CD4-positive, alpha-beta T cell treated with Interleukin-2 at 100 ng/mL for 4 hours (primary cell): ENCODE results near the gene GLYR1.

Experiments
- DNase-seq: peaks from one replicate; pipeline ENCODE4 v3.0.0-alpha.2; 2020; ENCODE audit warnings: low spot score

GLYR1 gene

DNA sequence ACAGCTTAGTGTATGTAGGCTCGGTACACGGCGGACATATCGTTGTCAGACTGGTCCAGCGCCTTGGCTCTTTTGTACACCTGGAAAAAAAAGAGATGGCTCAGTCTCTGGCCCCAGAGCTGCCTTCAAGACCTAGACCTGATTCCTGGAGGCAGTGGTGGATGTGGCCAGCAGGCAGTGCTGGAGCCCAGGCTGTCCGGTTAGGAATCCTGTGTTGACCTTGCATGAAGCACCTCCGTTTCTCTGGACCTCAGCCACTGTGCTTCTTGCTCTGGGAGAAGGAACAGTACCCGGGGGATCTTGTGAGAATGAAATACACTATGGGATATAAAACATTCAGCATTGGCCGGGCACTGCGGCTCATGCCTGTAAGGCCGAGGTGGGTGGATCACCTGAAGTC lies 41.9 kb downstream of the GLYR1 start:
- no peak for DNase-seq

DNA sequence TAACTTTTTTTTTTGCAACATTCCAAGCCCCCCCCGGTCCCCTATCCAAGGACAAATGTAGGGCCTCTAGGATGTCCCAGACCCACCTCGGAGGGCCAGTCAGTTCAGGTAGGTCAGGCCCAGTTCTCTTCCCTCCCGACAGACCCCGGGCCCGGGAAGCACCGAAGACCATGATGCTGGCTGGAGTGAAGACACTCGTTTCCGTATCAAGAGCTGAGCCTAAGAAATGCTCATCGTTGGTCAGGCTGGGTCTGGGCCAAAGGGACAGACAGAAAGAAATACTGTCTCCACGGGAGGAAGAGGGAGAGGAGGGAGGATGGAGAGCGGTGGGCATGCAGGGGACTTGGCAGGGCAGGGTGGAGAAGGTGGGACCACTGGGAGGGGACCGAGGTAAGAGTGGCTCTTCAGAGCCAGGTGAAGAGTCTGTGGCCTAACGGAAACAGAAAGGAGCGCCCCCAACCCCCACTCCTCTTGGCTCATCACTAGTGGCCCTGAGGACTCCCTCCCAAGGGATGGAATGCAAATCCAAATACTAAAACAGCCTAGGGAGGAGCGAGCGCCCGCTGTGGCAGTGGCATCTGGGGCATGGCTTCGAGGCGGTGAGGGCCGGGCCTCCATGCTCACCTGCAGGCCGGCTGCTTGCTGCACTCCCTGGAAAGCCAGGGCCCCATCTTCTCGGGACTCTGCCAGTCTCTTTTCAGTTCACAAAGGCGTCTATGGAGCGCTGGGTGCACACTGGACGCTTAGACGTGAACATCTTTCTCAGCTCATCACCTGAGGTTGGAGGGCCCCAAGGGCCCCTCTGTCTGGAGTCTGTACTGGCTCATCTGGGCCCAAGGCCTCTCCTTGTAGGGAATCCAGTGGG lies 43.0 kb downstream of the GLYR1 start:
- no peak for DNase-seq

DNA sequence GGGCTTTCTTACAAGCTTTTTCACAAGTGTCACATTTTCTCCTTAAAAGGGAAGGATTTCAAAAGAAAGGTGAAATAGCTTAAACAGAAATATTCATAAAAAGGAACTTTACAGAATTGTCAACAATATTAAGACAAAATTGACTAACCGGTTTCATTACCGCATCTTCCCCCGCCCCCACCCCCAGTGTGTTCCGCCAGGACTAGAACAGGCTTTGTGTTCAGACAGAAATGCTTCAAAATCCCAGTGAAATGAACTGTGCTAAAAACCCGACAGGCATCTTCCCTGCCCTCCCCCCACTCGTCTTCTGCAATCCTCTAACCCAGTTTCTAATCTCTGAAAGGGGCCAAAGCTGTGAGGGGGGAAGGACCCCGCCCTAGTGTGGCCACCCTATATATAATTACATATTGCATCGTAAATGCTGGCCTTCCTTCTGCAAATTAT lies 43.7 kb downstream of the GLYR1 start:
- no peak for DNase-seq

DNA sequence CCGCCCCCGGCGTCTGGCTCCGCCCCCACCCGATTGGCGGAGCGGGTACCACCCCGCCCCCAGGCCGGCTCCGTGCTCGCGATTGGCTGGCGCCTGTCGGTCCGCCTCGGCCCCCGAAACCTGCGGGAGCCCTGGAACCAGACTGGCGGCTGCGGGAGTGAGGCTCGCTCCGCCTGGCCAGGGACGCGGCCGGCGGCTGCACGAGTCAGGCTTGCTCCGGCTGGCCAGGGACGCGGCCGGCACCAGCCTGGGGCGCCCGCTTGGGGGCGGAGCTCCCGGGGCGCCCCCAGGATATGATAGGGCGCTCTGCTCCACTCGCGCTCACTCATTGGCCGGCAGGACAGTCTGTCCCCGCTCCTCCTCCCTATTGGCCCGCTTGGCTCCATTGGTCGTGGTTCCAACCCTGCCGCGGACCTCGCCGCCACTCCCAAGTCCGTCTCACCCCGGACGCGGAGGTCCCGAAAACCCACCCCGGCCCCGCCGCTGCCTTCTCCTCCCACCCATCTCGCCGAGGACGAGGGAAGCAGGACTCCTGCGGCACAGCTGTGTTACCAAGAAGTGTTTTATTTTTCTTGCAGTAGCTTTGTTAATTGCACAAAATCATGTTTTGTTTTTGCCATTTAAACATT lies 44.3 kb downstream of the GLYR1 start:
- DNase-seq: peak; percentile 87

DNA sequence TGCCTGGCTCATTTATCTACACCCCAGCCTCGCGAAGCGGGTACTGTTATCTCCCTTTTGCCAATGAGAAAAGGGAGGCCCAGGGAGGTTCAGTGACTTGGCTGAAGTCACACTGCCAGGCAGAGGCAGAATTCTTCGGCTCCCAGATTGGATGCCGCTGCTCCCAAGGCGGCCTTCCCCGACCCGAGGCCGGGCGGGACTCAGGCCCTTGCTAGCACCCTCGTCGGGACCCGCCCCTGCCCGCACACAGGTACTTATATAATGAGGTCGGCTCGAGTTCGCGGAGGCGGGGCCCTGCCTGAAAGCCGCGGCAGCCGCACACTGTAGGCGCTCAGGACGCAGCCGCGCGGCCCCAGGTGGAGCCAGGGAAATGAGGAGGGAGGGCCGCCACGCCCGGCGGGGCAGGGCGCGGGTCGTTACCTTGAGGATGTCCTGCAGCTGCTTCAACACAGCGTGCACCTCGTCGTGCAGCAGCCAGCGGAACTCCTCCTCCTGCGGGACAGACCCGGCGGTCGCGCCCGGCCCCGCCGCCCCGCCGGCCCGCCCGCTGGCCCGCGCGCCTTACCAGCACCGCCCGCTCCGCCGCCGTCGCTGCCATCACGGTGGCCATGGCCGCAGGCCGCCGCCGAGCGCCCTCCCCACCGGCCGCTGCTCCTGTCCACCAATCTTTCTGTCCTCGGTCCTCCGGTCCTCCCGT lies 45.0 kb downstream of the GLYR1 start, which contains the start of gene ROGDI:
ROGDI (minus strand) TSS at position 672 of the 697 bp plus-strand sequence; CDS start at position 610, 62 bp downstream.
- peak; percentile 85 for DNase-seq

DNA sequence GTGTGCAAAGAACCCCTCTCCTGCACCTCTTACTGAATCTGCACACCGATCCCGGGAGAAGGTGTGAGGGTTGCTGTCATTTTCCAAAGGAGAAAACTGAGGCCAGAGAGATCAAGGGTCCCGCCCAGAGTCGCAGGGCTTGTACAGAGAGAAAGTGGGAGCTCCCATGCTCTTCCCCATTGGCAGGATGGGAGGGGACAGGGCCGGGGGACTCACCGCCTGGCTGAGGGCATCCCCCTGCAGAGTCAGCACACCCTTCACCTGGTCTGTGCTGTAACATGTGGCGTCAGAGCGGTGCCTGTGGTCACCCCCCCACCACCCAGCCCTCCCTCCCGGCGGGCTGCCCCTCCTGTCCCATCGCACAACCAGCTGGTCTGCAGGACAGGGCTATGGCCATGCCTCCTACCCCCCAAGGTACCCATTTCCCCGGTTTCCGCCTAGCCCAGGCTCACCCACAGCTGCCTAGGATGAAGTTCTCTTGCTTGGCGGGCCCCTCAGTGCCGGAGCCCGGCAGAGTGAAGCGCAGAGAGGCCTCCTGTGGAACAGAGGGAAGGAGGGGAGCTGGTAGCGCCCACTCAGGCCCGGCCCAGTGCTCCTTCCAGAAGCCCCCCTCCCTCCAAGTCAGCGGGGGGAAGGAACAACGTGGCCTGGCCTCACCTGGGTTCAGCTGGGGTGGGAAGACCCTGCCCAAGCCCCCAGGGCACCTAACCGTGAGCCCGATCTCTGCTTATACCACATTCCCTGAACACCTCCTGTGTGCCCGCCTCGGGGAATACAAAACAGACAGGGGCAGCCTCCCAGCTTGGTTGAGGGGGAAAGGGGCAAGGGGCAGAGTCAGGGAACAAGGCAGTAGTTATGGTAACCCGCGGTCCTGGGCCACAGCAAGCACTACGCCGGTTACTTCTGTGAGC lies 45.8 kb downstream of the GLYR1 start:
- no peak for DNase-seq

DNA sequence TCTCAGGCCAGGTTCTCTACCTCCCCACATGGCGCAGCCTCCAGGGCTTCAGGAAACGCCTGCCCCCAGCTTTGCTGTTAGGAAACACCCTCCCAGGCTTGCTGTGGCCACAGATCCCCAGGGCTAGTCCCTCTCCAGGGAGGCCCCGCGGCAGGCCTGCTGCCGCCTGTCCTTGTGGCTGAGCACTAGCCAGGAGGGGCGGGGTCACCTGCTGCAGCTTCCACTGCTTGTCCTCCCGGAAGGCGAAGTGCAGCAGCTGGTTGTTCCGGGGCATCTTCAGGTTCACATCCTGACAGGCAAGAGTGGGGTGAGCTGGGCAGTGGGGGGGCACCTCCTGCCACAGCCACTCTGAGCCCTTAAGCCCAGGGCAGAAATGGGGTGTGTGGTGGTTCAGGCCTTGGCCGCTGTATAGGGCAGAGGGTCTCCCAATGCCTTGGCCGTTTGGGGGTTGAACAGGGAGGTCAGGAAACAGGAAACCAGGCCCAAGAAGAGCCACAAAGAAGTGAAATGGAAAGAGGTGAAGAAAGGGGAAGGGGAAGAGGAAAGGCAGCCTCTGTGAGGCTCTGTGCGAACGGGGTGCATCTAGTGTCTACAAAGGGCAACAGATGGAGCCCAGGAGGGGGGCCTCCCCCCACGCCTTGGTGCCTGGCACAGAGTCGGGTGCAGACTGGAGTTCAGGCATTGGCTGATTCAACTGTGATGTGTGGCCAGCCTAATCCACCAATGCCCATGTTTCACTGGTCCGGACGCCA lies 46.6 kb downstream of the GLYR1 start:
- no peak for DNase-seq

DNA sequence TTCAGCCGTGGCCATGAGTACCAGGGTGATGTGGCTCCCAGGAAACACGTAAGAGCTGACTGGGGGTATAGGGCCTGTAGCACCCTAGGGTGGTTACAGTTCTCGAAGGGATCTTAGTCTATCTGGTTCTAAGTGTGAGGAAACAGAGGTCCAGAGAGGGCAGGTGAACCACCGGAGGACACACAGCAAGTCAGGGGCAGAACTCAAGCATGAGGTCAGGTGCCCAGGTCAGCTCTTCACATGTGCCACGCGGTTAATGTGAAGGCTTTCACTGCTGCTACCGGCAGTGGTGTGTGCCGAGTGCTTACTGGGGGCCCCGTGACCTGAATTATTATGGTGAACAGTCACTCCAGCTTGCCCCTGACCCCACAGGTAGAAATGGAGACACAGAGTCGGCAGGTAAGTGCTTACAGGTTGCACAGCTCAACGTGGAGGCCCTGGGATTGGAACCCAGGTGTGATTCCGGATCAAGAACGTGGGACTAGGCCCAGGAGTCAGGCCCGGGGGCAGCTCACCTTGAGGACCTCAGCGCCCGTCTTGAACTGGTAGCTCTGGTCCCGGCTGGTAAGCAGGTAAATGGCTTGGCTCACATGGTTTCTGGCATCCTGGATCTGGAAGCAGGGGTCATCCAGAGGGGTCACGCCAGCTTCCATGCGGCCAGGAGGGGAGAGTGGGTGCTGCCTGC lies 47.8 kb downstream of the GLYR1 start:
- DNase-seq: no peak

DNA sequence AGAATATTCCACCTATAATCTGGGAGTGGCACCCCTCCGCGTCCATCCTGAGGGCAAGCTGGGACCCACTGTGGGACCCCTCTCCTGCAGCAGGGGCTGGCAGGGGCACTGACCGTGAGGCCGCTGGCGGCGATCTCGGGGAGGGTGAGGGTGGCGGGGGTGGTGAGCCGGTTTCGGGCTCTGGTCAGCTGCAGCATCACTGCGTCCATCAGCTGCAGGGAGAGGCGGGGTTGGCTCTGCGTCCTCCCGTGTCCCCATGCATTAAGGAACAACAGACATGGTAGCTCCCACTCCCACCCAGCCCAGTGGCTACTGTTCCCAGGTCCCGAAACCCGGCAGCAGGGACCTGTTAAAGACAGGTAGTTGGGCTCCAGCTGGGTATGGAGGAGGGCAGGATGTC lies 48.6 kb downstream of the GLYR1 start:
- no peak for DNase-seq

DNA sequence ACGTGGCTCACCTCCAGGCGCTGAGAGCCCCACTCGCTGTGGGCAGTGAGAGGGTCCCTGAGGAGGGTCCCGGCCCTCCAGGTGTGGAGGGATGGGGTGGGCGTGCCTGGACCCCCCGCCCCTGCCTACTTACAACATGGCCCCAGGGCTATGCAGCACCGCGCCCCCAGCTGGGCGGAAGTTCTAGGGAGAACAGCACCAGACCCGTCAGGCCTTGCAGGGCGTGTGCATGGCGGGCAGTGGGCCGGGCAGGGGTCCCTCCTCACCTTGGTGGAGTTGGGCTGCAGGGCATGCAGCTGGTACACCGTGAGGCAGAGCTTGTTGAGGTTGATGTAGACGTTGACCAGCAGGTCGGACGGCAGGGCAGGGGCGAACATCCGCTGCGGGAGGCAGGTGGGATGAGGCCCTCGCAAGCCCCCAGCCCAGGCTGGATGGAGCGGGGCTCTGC lies 49.3 kb downstream of the GLYR1 start:
- no peak for DNase-seq

DNA sequence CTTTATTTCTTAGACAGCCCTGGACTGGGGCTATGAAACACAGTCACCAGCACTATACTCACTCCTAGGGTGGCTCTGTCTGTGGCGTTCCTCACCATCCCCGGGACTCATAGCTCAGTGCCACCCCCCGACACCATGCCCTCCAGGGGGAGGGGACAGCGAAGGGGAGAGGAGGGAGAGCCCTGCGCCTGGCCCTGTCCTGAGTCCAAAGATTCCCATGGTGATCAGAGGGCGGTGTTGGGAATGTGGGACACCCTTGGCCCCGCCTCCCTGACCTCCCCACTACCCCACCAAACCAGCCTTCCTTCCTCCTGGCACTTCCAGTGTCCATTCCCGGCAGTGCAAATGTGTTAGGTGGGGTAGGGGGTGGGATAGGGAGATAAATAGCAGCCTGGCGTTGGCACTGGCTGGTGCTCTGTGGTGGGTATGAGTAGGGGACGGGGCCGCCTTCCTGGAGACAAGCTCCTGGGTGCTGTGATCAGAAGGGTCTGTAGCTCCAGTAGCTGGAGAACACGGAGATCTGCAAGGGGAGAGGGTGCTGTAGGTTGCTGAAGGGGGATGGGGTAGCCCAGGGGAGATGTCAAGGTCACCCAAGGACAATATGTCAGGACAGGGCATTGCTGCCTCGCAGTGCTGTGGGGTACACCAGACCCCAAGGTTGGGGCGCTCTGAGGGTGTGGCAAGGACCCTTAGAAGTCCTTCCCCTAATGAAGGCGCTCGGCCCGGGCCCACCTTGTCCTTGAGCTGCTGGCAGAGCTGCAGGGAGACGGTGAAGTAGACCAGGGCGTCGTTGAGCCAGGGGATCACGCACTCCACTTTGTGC lies 49.9 kb downstream of the GLYR1 start:
- DNase-seq: no peak

DNA sequence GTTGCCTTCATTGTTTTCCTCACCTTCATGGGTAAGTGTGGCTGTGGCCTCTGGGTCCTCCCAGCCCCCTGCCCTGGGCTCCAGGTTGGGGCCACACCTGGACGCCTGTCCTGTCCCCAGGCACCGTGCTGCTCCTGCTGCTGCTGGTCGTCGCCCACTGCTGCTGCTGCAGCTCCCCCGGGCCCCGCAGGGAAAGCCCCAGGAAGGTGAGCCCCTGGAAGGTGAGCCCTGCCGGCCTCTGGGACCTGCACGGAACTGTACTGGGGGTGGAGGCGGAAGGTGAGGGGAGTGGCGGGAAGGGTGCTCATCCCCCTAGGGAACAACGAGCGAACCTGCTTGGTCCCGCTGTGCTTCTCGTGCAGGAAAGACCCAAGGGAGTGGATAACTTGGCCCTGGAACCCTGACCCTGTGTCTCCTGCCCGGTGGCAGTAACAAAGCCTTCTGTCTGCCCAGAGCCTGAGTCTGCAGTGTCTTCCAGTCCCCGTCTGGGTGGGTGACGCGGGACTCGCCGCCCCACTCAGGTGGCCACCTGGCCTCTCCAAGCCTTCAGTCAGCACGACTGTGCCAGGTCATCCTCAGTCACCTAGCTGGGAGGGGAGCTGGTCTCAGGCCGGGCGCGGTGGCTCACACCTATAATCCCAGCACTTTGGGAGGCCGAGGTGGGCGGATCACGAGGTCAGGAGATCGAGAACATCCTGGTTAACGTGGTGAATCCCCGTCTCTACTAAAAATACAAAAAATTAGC lies 51.1 kb downstream of the GLYR1 start:
- no peak for DNase-seq

DNA sequence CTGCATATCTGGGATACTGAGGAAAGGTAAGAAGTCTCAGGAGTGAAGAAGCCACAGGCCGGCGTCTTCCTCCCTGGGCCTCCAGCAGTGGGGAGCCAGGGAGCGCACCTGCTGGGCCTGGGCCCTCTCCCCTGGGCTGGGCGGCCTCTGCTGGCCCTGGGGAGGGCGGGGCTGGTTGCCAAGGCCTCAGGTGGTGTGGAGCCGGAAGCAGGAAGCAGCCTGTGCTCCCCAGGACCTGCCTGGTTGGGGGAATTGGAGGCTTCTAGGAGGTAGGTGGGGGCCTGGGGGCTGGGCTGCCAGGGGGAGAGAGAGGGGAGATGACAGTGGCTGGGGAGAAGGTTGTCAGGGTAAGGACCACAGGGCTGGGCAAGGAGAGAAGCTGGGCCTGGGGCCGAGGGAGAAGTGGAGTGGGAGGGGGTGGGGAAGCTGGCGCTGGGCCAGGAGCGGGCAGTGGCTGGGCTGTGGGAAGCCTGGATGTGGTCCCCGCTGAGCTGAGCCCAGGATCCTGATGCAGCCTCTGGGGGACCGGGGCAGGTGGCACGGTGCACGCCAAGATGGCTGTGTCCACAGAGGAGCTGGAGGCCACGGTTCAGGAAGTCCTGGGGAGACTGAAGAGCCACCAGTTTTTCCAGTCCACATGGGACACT lies 51.8 kb downstream of the GLYR1 start, which contains the start of gene SMIM22:
SMIM22 (plus strand) TSS at position 189 of the 647 bp plus-strand sequence; CDS start at position 555, 366 bp downstream.
- DNase-seq: no peak

DNA sequence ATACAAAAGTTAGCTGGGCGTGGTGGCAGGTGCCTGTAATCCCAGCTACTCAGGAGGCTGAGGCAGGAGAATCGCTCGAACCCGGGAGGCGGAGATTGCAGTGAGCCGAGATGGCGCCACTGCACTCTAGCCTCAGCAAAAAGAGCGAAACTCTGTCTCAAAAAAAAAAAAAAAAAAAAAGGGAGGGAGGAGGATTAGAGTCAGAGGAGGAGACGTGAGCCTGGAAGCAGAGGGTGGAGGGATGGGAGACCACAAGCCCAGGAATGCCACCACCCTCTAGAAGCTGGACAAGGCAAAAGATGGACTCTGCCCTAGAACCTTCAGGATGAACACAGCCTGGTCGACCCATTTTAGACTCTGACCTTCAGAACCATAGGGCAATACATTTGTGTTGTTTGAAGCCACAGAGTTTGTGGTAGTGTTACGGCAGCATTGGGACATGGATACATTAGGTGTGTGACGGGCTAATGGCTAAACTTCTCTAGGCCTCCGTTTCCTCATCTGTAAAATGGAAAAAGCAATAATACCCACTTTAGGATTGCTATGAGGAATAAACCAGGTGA lies 54.1 kb downstream of the GLYR1 start:
- DNase-seq: no peak

DNA sequence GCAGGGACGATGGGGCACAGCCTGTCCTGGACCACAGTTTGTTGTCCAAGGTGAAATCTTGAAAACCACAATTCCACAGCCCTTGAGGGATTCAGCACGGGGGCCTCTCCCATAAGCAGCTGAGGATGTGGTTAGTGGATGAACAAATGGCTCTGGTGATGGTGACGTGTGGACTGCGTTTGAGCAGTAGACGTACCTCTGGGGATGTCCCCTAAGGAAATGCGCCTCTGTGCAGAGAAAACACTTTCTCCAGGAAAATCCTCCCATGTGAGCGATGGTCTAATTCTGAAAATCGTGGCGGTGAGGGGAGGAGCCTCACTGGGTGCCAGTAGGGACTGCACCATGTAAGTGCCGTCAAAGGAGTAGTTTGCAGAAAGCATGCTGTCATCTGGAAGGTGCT lies 56.2 kb downstream of the GLYR1 start:
- DNase-seq: no peak

DNA sequence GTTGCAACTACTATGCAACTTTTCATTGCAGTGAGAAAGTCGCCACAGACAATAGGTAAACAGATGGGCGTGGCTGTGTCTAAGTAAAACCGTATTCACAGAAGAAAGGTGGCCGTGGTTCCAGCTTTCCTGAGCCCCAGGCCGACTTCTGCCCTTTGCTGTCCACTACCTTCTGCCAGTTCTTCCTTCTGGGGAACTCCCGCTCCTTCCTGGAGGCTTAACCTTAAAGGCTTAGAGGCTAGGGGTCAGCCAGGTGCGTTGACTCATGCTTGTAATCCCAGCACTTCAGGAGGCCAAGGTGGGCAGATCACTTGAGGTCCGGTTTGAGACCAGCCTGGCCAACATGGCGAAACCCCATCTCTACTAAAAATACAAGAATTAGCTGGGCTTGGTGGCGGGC lies 56.8 kb downstream of the GLYR1 start:
- DNase-seq: no peak

DNA sequence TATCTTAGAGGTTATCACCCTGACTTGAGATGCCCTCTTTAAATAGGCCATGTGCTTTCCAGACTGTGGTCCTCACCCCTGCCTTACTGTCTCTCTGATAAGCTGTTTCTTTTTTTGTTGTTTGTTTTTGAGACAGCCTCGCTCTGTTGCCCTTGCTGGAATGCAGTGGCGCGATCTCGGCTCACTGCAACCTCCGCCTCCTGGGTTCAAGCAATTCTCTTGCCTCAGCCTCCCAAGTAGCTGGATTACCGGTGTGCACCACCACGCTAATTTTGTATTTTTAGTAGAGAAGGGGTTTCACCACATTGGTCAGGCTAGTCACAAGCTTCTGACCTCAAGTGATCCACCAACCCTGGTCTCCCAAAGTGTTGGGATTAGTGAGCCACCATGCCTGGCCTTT lies 58.2 kb downstream of the GLYR1 start:
- no peak for DNase-seq

DNA sequence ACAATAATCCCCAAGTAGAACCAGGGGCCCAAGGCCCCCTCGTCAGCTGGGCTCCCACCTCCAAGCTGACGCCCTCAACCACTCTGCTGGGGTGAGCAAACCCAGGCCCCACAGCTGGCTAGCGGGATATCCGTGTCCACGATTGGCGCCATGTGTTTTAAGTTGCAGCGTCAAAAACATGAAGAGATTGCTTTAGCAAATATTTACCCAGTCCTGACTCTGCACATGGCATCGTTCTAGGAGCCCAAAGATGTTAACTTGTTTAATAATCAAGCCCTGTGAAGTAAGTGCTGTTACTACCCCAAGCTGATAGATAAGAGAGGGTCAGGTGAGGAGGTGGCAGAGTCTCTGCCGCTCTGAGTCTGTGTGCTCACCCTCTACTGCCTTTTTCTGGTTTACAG lies 58.6 kb downstream of the GLYR1 start:
- no peak for DNase-seq
